Measurements from ENCODE around the gene CLPX. TPM values are rescaled to one million over a fixed set of nuclear protein-coding genes. Genes with fewer than 3 reads are reported as not detected.

The CLPX gene
- total and polyA plus RNA-seq, 8 donors: 6.3 to 31.1 (median 19.1) TPM

- H3K4me3 ChIP-seq: no peak overlapping the region
- FAIRE-seq: no peak
- H3K9me3 ChIP-seq: no peaks in the 10 kb centered on the region
- no peak for TF ChIP-seq CTCF (IDR thresholded peaks at IDR 0.05)
- no peak for DNase-seq
- peak in 2 of 4 donors; percentile 35 to 40 for ATAC-seq
- H3K36me3 ChIP-seq: no peaks in the 10 kb centered on the region
- no peaks in the 10 kb centered on the region for H3K27me3 ChIP-seq
- H3K27ac ChIP-seq: no peak overlapping the region
- WGBS, 2 donors: 56 to 59% methylated on average over 6 of the region's 6 CpGs
- H3K4me1 ChIP-seq: no peaks in the 10 kb centered on the region
- intact Hi-C loops (cut with DNase I): no loop called here
These were observed 26.4 kb upstream of the CLPX start for GRCh38 chr15:65211482-65211982.

GRCh38 chr15:65210770-65211481 is 25.8 kb upstream of the CLPX start, which contains the start of gene CILP:
CILP (minus strand) TSS chr15:65211473; CDS start chr15:65209755, 1,718 bp downstream.
- DNase-seq (no peak), ATAC-seq (no peak), FAIRE-seq (no peak)
- no peak for TF ChIP-seq CTCF (IDR thresholded peaks at IDR 0.05)
- 80 to 83% methylated on average over 8 of the region's 8 CpGs for WGBS, 2 donors
- no peak within 1 kb of the TSS for H3K4me3 ChIP-seq
- H3K9me3 ChIP-seq: no peaks in the 10 kb centered on the region
- H3K4me1 ChIP-seq: no peaks in the 10 kb centered on the region
- no peak within 1 kb of the TSS for H3K27ac ChIP-seq
- H3K27me3 ChIP-seq: no peaks in the 10 kb centered on the region
- intact Hi-C loops (cut with DNase I): no loop called here
- H3K36me3 ChIP-seq: no peaks in the 10 kb centered on the region

- Histone ChIP-seq H3K4me1 (no peaks in the 10 kb centered on the region), H3K4me3 (no peak overlapping the region), H3K27me3 (no peaks in the 10 kb centered on the region), H3K9me3 (no peaks in the 10 kb centered on the region), H3K36me3 (no peaks in the 10 kb centered on the region), H3K27ac (no peak overlapping the region)
- intact Hi-C loops (cut with DNase I): no loop called here
- ATAC-seq (no peak), FAIRE-seq (no peak), DNase-seq (no peak)
- 69 to 72% methylated on average over 17 of the region's 17 CpGs for WGBS, 2 donors
- TF ChIP-seq CTCF (IDR thresholded peaks at IDR 0.05): no peak
These were observed 24.8 kb upstream of the CLPX start for GRCh38 chr15:65209701-65210643.

- 93 to 96% methylated on average over 2 of the region's 2 CpGs for WGBS, 2 donors
- H3K27ac ChIP-seq: no peak overlapping the region
- intact Hi-C loops (cut with DNase I): no loop called here
- no peak for FAIRE-seq
- no peaks in the 10 kb centered on the region for H3K9me3 ChIP-seq
- no peak overlapping the region for H3K4me3 ChIP-seq
- no peaks in the 10 kb centered on the region for H3K27me3 ChIP-seq
- H3K4me1 ChIP-seq: no peaks in the 10 kb centered on the region
- no peak for TF ChIP-seq CTCF (IDR thresholded peaks at IDR 0.05)
- DNase-seq: no peak
- ATAC-seq: no peak
- no peaks in the 10 kb centered on the region for H3K36me3 ChIP-seq
These were observed 23.5 kb upstream of the CLPX start for GRCh38 chr15:65208647-65209046.

Measured in pancreas (tissue), 10 donors.